ENCODE measurements around the gene RHBDF2.

- TF ChIP-seq CTCF (IDR thresholded peaks at IDR 0.05) (no peak), POLR2A (IDR thresholded peaks at IDR 0.05) (no peak)
Observed at GRCh38 chr17:76547642-76548202, 46.5 kb upstream of the RHBDF2 start.

All from testis (tissue), 2 donors.